ENCODE data around the gene SEC62.

- TF ChIP-seq POLR2AphosphoS5 (IDR thresholded peaks at IDR 0.05; ENCODE audit: borderline replicate concordance, low read depth, low read length) (no peak), EZH2 (IDR thresholded peaks at IDR 0.05) (no peak), FOXP2 (optimal IDR thresholded peaks at IDR 0.05; ENCODE audit: control extremely low read depth, extremely low read length, insufficient read depth) (no peak)
These were observed 60.9 kb downstream of the SEC62 start for GRCh38 chr3:170027233-170028102.
